ENCODE results near the gene SCMH1. TPM values are rescaled to one million over a fixed set of nuclear protein-coding genes. Genes with fewer than 3 reads are reported as not detected.

The SCMH1 gene
- polyA plus RNA-seq, 1 donor from 2014 or later: 23.0 TPM

DNA sequence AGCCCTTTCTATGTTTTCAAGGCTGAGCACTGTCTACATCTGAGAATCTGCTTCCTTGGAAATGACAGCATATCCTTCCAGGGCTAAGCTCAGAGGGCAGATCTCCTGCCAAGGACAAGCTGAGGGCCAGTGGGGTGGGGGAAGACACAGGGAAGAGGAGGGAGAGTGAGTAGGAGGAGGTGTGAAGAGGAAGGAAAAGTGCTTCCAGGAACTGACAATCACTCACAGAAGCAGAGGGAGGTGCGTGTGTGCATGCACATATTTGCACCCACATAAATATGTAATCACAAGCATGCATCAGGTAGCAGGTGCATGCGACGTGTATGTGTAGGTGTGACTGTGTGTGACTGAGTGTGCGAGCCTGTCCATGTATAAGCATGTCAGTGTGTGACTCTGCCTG lies 43.7 kb upstream of the SCMH1 start:
- no peaks in the 10 kb centered on the region for H3F3A ChIP-seq (ENCODE audit: insufficient read depth, low read length, poor library complexity, severe bottlenecking)
- H4K20me1 ChIP-seq (ENCODE audit: insufficient read depth): no peaks in the 10 kb centered on the region
- H2AFZ ChIP-seq (ENCODE audit: low read depth, low read length): no peak overlapping the region
- no peaks in the 10 kb centered on the region for H3K79me2 ChIP-seq (replicated peaks; ENCODE audit: insufficient read depth, low read length)
- H3K4me3 ChIP-seq (ENCODE audit: low read length): peak overlapping the region; percentile 56
- H3K9ac ChIP-seq (ENCODE audit: low read length): peak overlapping the region; percentile 49
- H3K9me3 ChIP-seq (ENCODE audit: low read length): no peaks in the 10 kb centered on the region
- H3K27me3 ChIP-seq (ENCODE audit: insufficient read depth, low read depth, low read length): no peaks in the 10 kb centered on the region
- H3K9me2 ChIP-seq (ENCODE audit: insufficient read depth, low read length): no peaks in the 10 kb centered on the region
- H3K4me2 ChIP-seq (ENCODE audit: low read length): peak overlapping the region; percentile 46
- H3K27ac ChIP-seq (ENCODE audit: low read length): peak overlapping the region; percentile 75
- no peaks in the 10 kb centered on the region for H3K36me3 ChIP-seq (ENCODE audit: insufficient read depth, low read length)
- no peak for TF ChIP-seq RAD21 (conservative IDR thresholded peaks at IDR 0.05)
- TF ChIP-seq POLR2AphosphoS5 (IDR thresholded peaks at IDR 0.05): peak; percentile 10
- TF ChIP-seq MXI1 (conservative IDR thresholded peaks at IDR 0.05; ENCODE audit: poor library complexity, severe bottlenecking): no peak
- no peak for TF ChIP-seq TAF1 (IDR thresholded peaks at IDR 0.05; ENCODE audit: low read depth)

DNA sequence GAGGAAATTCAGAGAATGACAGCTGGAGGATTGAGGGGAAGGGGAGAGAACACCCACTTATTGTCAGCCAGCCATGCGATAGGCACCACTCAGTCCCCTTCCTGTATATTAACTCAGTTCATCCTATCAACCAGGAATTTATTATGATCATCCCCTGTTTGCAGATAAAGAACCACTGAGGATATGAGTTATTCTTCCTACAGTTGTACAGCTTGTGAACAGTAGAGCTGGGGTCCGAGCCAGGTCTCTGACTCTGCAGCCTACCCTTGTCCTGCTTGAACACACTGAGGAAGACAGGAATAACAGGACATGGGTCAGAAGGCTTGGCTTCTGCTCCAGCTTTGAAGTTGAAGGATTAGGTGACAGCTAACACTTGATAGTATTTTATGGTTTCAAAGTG lies 42.0 kb upstream of the SCMH1 start:
- H2AFZ ChIP-seq (ENCODE audit: low read depth, low read length): no peak overlapping the region
- H3K9me2 ChIP-seq (ENCODE audit: insufficient read depth, low read length): no peaks in the 10 kb centered on the region
- H3K9ac ChIP-seq (ENCODE audit: low read length): no peak overlapping the region
- H3K27me3 ChIP-seq (ENCODE audit: insufficient read depth, low read depth, low read length): no peaks in the 10 kb centered on the region
- no peaks in the 10 kb centered on the region for H3F3A ChIP-seq (ENCODE audit: insufficient read depth, low read length, poor library complexity, severe bottlenecking)
- no peak overlapping the region for H3K4me2 ChIP-seq (ENCODE audit: low read length)
- H4K20me1 ChIP-seq (ENCODE audit: insufficient read depth): no peaks in the 10 kb centered on the region
- H3K9me3 ChIP-seq (ENCODE audit: low read length): no peaks in the 10 kb centered on the region
- no peak overlapping the region for H3K4me3 ChIP-seq (ENCODE audit: low read length)
- H3K36me3 ChIP-seq (ENCODE audit: insufficient read depth, low read length): no peaks in the 10 kb centered on the region
- H3K79me2 ChIP-seq (replicated peaks; ENCODE audit: insufficient read depth, low read length): no peaks in the 10 kb centered on the region
- H3K27ac ChIP-seq (ENCODE audit: low read length): no peak overlapping the region
- TF ChIP-seq EP300 (conservative IDR thresholded peaks at IDR 0.05; ENCODE audit: poor library complexity, severe bottlenecking): no peak
- no peak for TF ChIP-seq EZH2 (IDR thresholded peaks at IDR 0.05; ENCODE audit: borderline replicate concordance, insufficient read depth, low read length, poor library complexity, severe bottlenecking)
- TF ChIP-seq, protein P1, sequence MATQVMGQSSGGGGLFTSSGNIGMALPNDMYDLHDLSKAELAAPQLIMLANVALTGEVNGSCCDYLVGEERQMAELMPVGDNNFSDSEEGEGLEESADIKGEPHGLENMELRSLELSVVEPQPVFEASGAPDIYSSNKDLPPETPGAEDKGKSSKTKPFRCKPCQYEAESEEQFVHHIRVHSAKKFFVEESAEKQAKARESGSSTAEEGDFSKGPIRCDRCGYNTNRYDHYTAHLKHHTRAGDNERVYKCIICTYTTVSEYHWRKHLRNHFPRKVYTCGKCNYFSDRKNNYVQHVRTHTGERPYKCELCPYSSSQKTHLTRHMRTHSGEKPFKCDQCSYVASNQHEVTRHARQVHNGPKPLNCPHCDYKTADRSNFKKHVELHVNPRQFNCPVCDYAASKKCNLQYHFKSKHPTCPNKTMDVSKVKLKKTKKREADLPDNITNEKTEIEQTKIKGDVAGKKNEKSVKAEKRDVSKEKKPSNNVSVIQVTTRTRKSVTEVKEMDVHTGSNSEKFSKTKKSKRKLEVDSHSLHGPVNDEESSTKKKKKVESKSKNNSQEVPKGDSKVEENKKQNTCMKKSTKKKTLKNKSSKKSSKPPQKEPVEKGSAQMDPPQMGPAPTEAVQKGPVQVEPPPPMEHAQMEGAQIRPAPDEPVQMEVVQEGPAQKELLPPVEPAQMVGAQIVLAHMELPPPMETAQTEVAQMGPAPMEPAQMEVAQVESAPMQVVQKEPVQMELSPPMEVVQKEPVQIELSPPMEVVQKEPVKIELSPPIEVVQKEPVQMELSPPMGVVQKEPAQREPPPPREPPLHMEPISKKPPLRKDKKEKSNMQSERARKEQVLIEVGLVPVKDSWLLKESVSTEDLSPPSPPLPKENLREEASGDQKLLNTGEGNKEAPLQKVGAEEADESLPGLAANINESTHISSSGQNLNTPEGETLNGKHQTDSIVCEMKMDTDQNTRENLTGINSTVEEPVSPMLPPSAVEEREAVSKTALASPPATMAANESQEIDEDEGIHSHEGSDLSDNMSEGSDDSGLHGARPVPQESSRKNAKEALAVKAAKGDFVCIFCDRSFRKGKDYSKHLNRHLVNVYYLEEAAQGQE (IDR thresholded peaks at IDR 0.05; ENCODE audit: borderline replicate concordance): no peak
- TF ChIP-seq, protein P2, sequence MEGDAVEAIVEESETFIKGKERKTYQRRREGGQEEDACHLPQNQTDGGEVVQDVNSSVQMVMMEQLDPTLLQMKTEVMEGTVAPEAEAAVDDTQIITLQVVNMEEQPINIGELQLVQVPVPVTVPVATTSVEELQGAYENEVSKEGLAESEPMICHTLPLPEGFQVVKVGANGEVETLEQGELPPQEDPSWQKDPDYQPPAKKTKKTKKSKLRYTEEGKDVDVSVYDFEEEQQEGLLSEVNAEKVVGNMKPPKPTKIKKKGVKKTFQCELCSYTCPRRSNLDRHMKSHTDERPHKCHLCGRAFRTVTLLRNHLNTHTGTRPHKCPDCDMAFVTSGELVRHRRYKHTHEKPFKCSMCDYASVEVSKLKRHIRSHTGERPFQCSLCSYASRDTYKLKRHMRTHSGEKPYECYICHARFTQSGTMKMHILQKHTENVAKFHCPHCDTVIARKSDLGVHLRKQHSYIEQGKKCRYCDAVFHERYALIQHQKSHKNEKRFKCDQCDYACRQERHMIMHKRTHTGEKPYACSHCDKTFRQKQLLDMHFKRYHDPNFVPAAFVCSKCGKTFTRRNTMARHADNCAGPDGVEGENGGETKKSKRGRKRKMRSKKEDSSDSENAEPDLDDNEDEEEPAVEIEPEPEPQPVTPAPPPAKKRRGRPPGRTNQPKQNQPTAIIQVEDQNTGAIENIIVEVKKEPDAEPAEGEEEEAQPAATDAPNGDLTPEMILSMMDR (IDR thresholded peaks at IDR 0.05; ENCODE audit: poor library complexity, severe bottlenecking): no peak
- TF ChIP-seq MXI1 (conservative IDR thresholded peaks at IDR 0.05; ENCODE audit: poor library complexity, severe bottlenecking): no peak
- no peak for TF ChIP-seq RAD21 (conservative IDR thresholded peaks at IDR 0.05)
- TF ChIP-seq SMC3 (conservative IDR thresholded peaks at IDR 0.05; ENCODE audit: poor library complexity): no peak
- TF ChIP-seq TAF1 (IDR thresholded peaks at IDR 0.05; ENCODE audit: low read depth): no peak
- TF ChIP-seq POLR2AphosphoS5 (IDR thresholded peaks at IDR 0.05): no peak

Data from neural cell (in vitro differentiated cells).